PC-9 (cell line): ENCODE data around the gene MRPS18B. TPM values are rescaled to one million over a fixed set of nuclear protein-coding genes. Genes with fewer than 3 reads are reported as not detected.

Experiments used
- BruUV-seq: library from RNA; stranded (reverse); fragments of 400-500 nt; replicated peaks from 2 replicates; lab custom pipeline; 2021; lab: Mats Ljungman, UMichigan
- CTCF ChIA-PET: fragments of 300-600 bp; sonication (Branson Sonifier 250); formaldehyde crosslinking; loops from one replicate; lab custom pipeline; 2022; ENCODE audit warnings: antibody characterized with exemption; lab: Charles Lee
- POLR2A ChIA-PET: fragments of 300-600 bp; sonication (Branson Sonifier 250); formaldehyde crosslinking; loops from one replicate; lab custom pipeline; 2022; ENCODE audit warnings: antibody characterized with exemption; ENCODE audit not compliant: unreplicated experiment; lab: Charles Lee
- DNase-seq, 2 experiments: peaks; one replicate each; pipeline versions ENCODE4 v3.0.0 to v3.0.0-alpha.2; 2015 to 2022; ENCODE audit warnings: mixed read lengths in 1 of 2
- H2AFZ ChIP-seq: fragments of 200-600 bp; sonication (generic); 2 replicates; pipeline ENCODE4 v1.8.1; 2017; ENCODE audit warnings: antibody characterized with exemption
- H3F3A ChIP-seq: fragments of 200-600 bp; sonication (generic); 2 replicates; pipeline ENCODE4 v1.8.1; 2017; ENCODE audit warnings: antibody characterized with exemption, mild to moderate bottlenecking, low read depth; ENCODE audit not compliant: insufficient read depth
- H3K27ac ChIP-seq: fragments of 200-600 bp; sonication (generic); 2 replicates; pipeline ENCODE4 v1.6.1; 2016; ENCODE audit warnings: mixed run types
- H3K27me3 ChIP-seq: fragments of 200-600 bp; sonication (generic); 2 replicates; pipeline ENCODE4 v1.6.1; 2016; ENCODE audit warnings: low read depth, mixed run types; ENCODE audit not compliant: insufficient read depth
- H3K36me3 ChIP-seq: fragments of 200-600 bp; sonication (generic); 2 replicates; pipeline ENCODE4 v1.6.1; 2016; ENCODE audit warnings: low read depth, mixed run types
- H3K4me1 ChIP-seq: fragments of 200-600 bp; sonication (generic); replicated peaks from 2 replicates; pipeline ENCODE4 v1.6.1; 2016; ENCODE audit warnings: mixed run types; ENCODE audit not compliant: insufficient read depth
- H3K4me2 ChIP-seq: fragments of 200-600 bp; sonication (generic); 2 replicates; pipeline ENCODE4 v1.6.1; 2017; ENCODE audit warnings: mixed run types
- H3K4me3 ChIP-seq: fragments of 200-600 bp; sonication (generic); 2 replicates; pipeline ENCODE4 v1.6.1; 2016; ENCODE audit warnings: mixed run types
- H3K79me2 ChIP-seq: fragments of 200-600 bp; sonication (generic); 2 replicates; pipeline ENCODE4 v1.6.1; 2017; ENCODE audit warnings: low read depth, mixed run types
- H3K9me2 ChIP-seq: fragments of 200-600 bp; sonication (generic); 2 replicates; pipeline ENCODE4 v1.8.1; 2017; ENCODE audit warnings: mild to moderate bottlenecking; ENCODE audit not compliant: insufficient read depth
- H3K9me3 ChIP-seq: fragments of 200-600 bp; sonication (generic); 2 replicates; pipeline ENCODE4 v1.8.1; 2016; ENCODE audit warnings: low read depth; ENCODE audit not compliant: insufficient read depth
- H4K20me1 ChIP-seq: fragments of 200-600 bp; sonication (generic); 2 replicates; pipeline ENCODE4 v1.8.1; 2017; ENCODE audit not compliant: insufficient read depth
- CTCF ChIP-seq: fragments of 200-600 bp; sonication (generic); conservative IDR thresholded peaks from 2 replicates; pipeline ENCODE4 v1.6.1; 2017; ENCODE audit warnings: mixed run types, antibody characterized with exemption, mild to moderate bottlenecking, moderate library complexity
- EZH2 ChIP-seq: fragments of 200-600 bp; sonication (generic); IDR thresholded peaks from 2 replicates; pipeline ENCODE4 v1.8.0; 2017; ENCODE audit warnings: antibody characterized with exemption, low read depth
- intact Hi-C: fragments of 100-400 bp; cut with micrococcal nuclease; formaldehyde crosslinking; loops from one replicate; pipeline ENCODE4 v1.10.0; 2022; ENCODE audit not compliant: unreplicated experiment
- total RNA-seq: library from RNA; stranded (reverse); gene quantifications from 2 replicates; pipeline ENCODE4 v1.2.3, GENCODE V29; 2021

MRPS18B gene
- total RNA-seq, 1 experiment from 2014 or later = 86.8 TPM

- peak; percentile 43 to 78 for DNase-seq
- Histone ChIP-seq H3K9me2 (no peaks in the 10 kb centered on the region), H4K20me1 (peaks cover 4% of the 10 kb centered on the region; the same call in 1 of the 2 replicates), H2AFZ (peak overlapping the region; percentile 98), H3K36me3 (peaks cover 10% of the 10 kb centered on the region; the same call in 1 of the 2 replicates), H3K4me2 (peak overlapping the region; percentile 96), H3K27ac (peak overlapping the region; percentile 39; the same call in 1 of the 2 replicates), H3K9me3 (no peaks in the 10 kb centered on the region), H3K27me3 (no peaks in the 10 kb centered on the region), H3F3A (peaks cover 23% of the 10 kb centered on the region; the same call in 1 of the 2 replicates), H3K4me3 (peak overlapping the region; percentile 91), H3K79me2 (peaks cover 31% of the 10 kb centered on the region), H3K4me1 (peaks cover 8% of the 10 kb centered on the region)
- POLR2A ChIA-PET = interaction anchor here (0.7 to 0.9 kb wide), 2 partner anchors 57 to 91 kb away, joined by 3 to 5 read pairs; no protein-coding TSS in a partner anchor
- TF ChIP-seq CTCF (no peak), EZH2 (no peak)
- CTCF ChIA-PET = no interaction called here
- intact Hi-C loops = no loop called here
- BruUV-seq = TSS peak; percentile 41
Observed at GRCh38 chr6:30647242-30648116, 29.8 kb downstream of the MRPS18B start.

- CTCF ChIA-PET = interaction anchor here (0.6 kb wide), 1 partner anchor 15 kb away, joined by 4 read pairs; no protein-coding TSS in a partner anchor
- H4K20me1 ChIP-seq = peaks cover 4% of the 10 kb centered on the region; the same call in 1 of the 2 replicates
- no peak overlapping the region for H3K27ac ChIP-seq
- no peaks in the 10 kb centered on the region for H3K27me3 ChIP-seq
- no peaks in the 10 kb centered on the region for H3K9me3 ChIP-seq
- H2AFZ ChIP-seq = no peak overlapping the region
- H3K9me2 ChIP-seq = no peaks in the 10 kb centered on the region
- no peak overlapping the region for H3K4me3 ChIP-seq
- POLR2A ChIA-PET = no interaction called here
- H3K36me3 ChIP-seq = peaks cover 13% of the 10 kb centered on the region
- BruUV-seq = no TSS peak
- peaks cover 6% of the 10 kb centered on the region for H3K4me1 ChIP-seq
- TF ChIP-seq EZH2 (no peak), CTCF (no peak)
- peaks cover 26% of the 10 kb centered on the region for H3K79me2 ChIP-seq
- DNase-seq = no peak
- peaks cover 28% of the 10 kb centered on the region; the same call in 1 of the 2 replicates for H3F3A ChIP-seq
- no peak overlapping the region for H3K4me2 ChIP-seq
- intact Hi-C loops = no loop called here
Observed at GRCh38 chr6:30651143-30651542, 33.5 kb downstream of the MRPS18B start.

GRCh38 chr6:30654798-30655742, 37.4 kb downstream of the MRPS18B start:
- Histone ChIP-seq H4K20me1 (no peaks in the 10 kb centered on the region), H3K9me3 (no peaks in the 10 kb centered on the region), H3K79me2 (no peaks in the 10 kb centered on the region), H3K4me1 (no peaks in the 10 kb centered on the region), H3K9me2 (no peaks in the 10 kb centered on the region), H3F3A (peaks cover 24% of the 10 kb centered on the region; the same call in 1 of the 2 replicates), H3K27ac (no peak overlapping the region), H3K4me3 (no peak overlapping the region), H3K36me3 (peaks cover 18% of the 10 kb centered on the region), H3K27me3 (no peaks in the 10 kb centered on the region), H2AFZ (no peak overlapping the region), H3K4me2 (no peak overlapping the region)
- DNase-seq = no peak
- no TSS peak for BruUV-seq
- ChIA-PET CTCF (no interaction called here), POLR2A (no interaction called here)
- TF ChIP-seq EZH2 = no peak
- no peak for TF ChIP-seq CTCF
- intact Hi-C loops = no loop called here
